ENCODE data around the gene MTCH2.

MTCH2 gene

DNA sequence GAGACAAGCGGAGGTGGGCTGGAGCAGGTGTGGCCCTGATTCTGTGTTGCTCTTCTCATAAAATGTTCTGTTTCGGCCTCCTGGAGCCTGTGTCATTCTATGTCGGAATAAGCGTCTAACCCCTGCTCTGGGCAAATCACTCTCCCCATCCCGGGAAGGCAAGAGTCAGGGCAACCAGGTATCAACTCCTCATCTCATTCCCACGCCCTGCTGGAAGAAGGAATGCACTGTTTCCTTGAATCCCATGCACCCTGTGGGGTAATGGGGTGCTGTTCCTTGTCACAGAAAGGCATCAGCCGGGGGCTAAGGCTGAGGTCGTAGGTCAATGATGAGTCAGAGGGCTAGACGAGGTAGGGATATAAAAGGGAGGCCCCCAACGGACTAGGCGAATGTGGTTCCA, 53.2 kb downstream of the MTCH2 start:
- no peak for DNase-seq

GRCh38 chr11:47587723-47588326, 54.5 kb downstream of the MTCH2 start:
- no peak for DNase-seq

- DNase-seq = no peak
Measured at GRCh38 chr11:47587039-47587716, 55.2 kb downstream of the MTCH2 start.

DNA sequence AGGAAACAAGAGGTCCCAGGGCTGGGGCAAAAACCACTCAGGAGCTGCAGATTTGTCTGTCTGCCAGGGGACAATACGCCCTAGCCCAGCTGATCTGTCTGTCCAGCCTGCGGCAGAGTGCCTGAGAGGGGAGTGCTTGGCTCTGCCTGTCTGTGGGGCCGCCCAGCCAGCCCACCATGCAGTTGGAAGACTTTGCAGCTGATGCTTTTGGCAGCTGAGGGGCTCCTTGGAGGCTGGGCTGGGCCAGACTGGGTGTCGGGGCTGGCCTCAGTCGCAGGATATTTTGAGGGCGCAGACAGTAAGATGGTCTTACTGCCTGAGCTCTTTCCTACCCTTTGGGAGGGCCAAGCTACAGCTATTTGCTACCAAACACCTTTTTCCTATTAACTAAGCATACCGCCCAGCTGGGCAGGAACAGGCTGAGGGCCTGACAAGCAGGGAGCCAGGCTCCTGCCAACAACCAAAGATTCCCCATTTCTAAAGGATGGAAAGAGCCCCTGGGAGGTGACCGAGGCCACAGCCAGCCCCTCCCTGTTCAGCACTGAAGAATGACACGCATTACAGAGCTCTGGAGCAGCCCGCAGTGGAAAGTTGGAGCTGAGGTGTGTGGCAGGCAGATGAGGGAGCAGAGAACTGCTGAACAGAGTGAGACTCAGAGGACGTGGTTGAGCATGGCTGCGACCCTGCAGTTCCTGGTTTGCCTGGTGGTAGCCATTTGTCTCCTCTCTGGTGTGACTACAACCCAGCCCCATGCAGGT, 56.1 kb downstream of the MTCH2 start, which contains the start of gene FAM180B:
Gene FAM180B, plus strand, starts transcription at position 581 of the 758 bp plus-strand sequence. Its CDS starts 91 bp downstream, at position 672.
- DNase-seq = no peak

GRCh38 chr11:47583844-47584243, 58.5 kb downstream of the MTCH2 start:
- DNase-seq = no peak

- peak; percentile 83 for DNase-seq
Measured at GRCh38 chr11:47578524-47579494, 63.5 kb downstream of the MTCH2 start, which contains the start of the genes KBTBD4 and NDUFS3. KBTBD4 (minus strand) TSS chr11:47578970; CDS start chr11:47578951, 19 bp downstream. NDUFS3 (plus strand) TSS chr11:47579074; CDS start chr11:47579092, 18 bp downstream.

DNA sequence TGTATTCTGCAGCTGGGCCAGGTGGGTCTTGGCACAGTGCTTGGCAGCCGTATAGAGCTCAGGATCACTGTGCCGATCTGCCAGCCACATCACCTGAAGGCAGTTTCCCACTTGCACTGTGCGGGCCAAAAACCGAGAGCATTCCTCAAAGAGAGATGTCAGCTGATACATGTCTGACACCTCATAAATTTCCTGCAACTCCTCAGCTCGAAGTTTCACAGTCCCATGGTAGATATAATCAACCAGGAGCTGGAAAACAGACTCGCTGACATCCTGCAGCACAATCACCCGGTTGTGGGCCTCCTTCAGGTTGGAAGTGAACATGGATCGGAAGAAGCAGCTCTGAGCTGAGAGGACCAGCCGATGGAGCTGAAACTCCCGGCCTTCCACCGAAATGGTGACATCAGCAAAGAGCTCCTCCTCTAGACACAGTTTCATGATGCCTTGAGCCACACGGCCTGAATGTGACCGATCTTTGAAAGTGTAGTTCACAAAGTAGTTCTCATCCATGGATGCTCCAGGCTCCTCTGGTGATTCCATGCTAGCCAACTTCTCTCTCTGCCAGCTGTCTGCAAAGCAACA, 64.8 kb downstream of the MTCH2 start:
- no peak for DNase-seq

GRCh38 chr11:47573321-47573720, 69.0 kb downstream of the MTCH2 start:
- no peak for DNase-seq

DNA sequence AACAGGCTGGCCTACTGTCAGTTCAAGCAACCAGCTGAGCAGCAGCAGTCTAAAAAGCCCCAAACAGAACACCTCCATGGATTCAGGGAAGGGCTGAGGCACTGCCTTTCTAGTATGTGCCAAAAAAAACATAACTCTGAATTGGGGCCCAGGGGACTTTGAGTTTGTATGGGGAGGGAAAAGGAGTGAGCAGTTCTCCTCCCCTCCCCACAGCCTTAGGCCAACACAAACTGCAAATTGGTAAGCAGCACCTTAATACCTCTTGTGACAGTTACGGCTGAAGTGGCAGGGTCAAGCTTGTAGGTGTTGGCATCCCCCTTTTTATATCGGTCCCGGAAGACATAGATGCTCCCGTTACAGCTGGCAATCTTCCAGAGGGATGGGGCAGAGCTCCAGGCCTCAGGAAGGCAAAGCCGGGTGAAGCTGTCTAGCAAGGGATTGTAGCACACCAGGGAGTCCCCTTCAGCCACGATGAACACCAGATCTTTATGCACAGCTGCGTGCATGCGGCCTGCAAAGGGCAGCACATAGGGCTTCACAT, 69.6 kb downstream of the MTCH2 start:
- DNase-seq = no peak

- DNase-seq = no peak
Measured at GRCh38 chr11:47571895-47572294, 70.5 kb downstream of the MTCH2 start.

DNA sequence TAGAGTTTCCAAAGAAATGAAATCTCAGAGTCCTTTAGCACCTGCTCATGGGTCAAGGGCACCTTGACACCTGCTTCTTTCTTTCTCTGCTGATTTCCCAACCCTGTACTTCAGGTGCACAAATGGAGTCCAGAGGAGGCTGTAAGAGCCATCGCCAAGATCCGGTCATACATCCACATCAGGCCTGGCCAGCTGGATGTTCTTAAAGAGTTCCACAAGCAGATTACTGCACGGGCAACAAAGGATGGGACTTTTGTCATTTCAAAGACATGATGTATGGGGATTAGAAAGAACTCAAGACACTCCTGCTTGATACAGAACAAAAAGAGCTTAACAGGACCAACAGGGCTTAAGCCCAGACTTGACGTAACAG, 71.0 kb downstream of the MTCH2 start:
- DNase-seq = no peak

GRCh38 chr11:47570651-47571356, 71.6 kb downstream of the MTCH2 start:
- DNase-seq = no peak

GRCh38 chr11:47569646-47570045, 72.7 kb downstream of the MTCH2 start:
- DNase-seq = no peak

Data from stimulated activated CD4-positive, alpha-beta T cell treated with anti-CD3 and anti-CD28 coated beads, Interleukin-4, amount 100 ng/mL, for 4 hours (primary cell).